ENCODE results near the gene EFNA4. TPM values are rescaled to one million over a fixed set of nuclear protein-coding genes. Genes with fewer than 3 reads are reported as not detected.
A peak's percentile ranks its signal among the peaks of the same experiment; 100 is the strongest.

EFNA4 gene
- total and polyA plus RNA-seq, 9 of the 15 experiments (the other 6 are each of a cell fraction or from before 2014, with no cell fraction given), result 0.68 to 7.4 (median 6.1) TPM

DNA sequence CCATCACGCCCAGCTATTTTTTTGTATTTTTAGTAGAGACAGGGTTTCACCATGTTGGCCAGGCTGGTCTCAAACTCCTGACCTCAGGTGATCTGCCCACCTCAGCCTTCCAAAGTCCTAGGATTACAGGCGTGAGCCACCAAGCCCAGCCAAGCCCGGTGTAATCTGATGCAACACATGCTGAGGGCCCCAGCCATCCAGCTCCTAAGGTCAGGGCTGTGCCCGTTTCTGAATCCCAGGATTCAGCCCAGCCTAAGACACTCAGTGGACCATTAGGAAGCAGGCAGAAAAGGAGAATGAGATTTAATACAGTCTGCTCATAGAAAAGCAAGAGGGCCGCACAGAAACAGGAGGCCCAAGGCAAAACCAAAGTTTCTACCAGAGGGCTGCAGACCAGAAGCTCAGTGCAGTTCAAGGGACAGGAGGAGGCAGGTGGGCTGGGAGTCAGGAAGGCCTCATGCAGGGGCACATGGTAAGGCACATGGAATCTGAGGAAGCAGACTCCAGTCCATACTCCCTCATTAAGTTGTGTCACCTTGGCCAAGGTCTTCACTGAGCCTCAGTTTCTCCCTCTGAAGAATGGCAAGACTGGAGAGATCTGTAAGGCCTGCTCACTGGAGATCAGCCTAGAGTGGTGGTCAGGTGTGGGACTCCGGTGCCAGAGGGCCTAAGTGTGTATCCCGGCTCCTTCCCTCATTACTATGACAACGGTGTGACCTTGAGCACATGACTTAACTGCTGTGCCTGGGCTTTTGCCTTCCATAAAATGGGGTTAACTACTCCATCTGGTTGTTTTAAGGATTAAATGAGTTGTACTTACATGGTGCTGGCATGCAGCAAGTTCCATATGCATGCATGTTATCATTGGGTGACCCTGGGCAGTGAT, 14.8 kb upstream of the EFNA4 start (continued):
- TF ChIP-seq SMAD4 (CRISPR knock-in tag; conservative IDR thresholded peaks at IDR 0.05), result peak; percentile 60; the same call in 1 of the 2 replicates
- no peak for TF ChIP-seq MCM5 (IDR thresholded peaks at IDR 0.05; ENCODE audit: low read depth)
- TF ChIP-seq, protein P1, sequence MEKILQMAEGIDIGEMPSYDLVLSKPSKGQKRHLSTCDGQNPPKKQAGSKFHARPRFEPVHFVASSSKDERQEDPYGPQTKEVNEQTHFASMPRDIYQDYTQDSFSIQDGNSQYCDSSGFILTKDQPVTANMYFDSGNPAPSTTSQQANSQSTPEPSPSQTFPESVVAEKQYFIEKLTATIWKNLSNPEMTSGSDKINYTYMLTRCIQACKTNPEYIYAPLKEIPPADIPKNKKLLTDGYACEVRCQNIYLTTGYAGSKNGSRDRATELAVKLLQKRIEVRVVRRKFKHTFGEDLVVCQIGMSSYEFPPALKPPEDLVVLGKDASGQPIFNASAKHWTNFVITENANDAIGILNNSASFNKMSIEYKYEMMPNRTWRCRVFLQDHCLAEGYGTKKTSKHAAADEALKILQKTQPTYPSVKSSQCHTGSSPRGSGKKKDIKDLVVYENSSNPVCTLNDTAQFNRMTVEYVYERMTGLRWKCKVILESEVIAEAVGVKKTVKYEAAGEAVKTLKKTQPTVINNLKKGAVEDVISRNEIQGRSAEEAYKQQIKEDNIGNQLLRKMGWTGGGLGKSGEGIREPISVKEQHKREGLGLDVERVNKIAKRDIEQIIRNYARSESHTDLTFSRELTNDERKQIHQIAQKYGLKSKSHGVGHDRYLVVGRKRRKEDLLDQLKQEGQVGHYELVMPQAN (IDR thresholded peaks at IDR 0.05; ENCODE audit: borderline replicate concordance), result no peak
- TF ChIP-seq, protein P2, sequence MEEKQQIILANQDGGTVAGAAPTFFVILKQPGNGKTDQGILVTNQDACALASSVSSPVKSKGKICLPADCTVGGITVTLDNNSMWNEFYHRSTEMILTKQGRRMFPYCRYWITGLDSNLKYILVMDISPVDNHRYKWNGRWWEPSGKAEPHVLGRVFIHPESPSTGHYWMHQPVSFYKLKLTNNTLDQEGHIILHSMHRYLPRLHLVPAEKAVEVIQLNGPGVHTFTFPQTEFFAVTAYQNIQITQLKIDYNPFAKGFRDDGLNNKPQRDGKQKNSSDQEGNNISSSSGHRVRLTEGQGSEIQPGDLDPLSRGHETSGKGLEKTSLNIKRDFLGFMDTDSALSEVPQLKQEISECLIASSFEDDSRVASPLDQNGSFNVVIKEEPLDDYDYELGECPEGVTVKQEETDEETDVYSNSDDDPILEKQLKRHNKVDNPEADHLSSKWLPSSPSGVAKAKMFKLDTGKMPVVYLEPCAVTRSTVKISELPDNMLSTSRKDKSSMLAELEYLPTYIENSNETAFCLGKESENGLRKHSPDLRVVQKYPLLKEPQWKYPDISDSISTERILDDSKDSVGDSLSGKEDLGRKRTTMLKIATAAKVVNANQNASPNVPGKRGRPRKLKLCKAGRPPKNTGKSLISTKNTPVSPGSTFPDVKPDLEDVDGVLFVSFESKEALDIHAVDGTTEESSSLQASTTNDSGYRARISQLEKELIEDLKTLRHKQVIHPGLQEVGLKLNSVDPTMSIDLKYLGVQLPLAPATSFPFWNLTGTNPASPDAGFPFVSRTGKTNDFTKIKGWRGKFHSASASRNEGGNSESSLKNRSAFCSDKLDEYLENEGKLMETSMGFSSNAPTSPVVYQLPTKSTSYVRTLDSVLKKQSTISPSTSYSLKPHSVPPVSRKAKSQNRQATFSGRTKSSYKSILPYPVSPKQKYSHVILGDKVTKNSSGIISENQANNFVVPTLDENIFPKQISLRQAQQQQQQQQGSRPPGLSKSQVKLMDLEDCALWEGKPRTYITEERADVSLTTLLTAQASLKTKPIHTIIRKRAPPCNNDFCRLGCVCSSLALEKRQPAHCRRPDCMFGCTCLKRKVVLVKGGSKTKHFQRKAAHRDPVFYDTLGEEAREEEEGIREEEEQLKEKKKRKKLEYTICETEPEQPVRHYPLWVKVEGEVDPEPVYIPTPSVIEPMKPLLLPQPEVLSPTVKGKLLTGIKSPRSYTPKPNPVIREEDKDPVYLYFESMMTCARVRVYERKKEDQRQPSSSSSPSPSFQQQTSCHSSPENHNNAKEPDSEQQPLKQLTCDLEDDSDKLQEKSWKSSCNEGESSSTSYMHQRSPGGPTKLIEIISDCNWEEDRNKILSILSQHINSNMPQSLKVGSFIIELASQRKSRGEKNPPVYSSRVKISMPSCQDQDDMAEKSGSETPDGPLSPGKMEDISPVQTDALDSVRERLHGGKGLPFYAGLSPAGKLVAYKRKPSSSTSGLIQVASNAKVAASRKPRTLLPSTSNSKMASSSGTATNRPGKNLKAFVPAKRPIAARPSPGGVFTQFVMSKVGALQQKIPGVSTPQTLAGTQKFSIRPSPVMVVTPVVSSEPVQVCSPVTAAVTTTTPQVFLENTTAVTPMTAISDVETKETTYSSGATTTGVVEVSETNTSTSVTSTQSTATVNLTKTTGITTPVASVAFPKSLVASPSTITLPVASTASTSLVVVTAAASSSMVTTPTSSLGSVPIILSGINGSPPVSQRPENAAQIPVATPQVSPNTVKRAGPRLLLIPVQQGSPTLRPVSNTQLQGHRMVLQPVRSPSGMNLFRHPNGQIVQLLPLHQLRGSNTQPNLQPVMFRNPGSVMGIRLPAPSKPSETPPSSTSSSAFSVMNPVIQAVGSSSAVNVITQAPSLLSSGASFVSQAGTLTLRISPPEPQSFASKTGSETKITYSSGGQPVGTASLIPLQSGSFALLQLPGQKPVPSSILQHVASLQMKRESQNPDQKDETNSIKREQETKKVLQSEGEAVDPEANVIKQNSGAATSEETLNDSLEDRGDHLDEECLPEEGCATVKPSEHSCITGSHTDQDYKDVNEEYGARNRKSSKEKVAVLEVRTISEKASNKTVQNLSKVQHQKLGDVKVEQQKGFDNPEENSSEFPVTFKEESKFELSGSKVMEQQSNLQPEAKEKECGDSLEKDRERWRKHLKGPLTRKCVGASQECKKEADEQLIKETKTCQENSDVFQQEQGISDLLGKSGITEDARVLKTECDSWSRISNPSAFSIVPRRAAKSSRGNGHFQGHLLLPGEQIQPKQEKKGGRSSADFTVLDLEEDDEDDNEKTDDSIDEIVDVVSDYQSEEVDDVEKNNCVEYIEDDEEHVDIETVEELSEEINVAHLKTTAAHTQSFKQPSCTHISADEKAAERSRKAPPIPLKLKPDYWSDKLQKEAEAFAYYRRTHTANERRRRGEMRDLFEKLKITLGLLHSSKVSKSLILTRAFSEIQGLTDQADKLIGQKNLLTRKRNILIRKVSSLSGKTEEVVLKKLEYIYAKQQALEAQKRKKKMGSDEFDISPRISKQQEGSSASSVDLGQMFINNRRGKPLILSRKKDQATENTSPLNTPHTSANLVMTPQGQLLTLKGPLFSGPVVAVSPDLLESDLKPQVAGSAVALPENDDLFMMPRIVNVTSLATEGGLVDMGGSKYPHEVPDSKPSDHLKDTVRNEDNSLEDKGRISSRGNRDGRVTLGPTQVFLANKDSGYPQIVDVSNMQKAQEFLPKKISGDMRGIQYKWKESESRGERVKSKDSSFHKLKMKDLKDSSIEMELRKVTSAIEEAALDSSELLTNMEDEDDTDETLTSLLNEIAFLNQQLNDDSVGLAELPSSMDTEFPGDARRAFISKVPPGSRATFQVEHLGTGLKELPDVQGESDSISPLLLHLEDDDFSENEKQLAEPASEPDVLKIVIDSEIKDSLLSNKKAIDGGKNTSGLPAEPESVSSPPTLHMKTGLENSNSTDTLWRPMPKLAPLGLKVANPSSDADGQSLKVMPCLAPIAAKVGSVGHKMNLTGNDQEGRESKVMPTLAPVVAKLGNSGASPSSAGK (IDR thresholded peaks at IDR 0.05), result peak; percentile 37; the same call in 1 of the 2 replicates
- TF ChIP-seq GATAD2A (IDR thresholded peaks at IDR 0.05), result no peak
- no peak for TF ChIP-seq POLR3G (IDR thresholded peaks at IDR 0.05; ENCODE audit: extremely low read depth, insufficient read length, insufficient replicate concordance)
- TF ChIP-seq, protein P3, sequence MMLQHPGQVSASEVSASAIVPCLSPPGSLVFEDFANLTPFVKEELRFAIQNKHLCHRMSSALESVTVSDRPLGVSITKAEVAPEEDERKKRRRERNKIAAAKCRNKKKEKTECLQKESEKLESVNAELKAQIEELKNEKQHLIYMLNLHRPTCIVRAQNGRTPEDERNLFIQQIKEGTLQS (IDR thresholded peaks at IDR 0.05), result peak; percentile 33; the same call in 1 of the 2 replicates
- TF ChIP-seq, protein P3 (CRISPR knock-in tag; conservative IDR thresholded peaks at IDR 0.05), result no peak
- TF ChIP-seq ZNF589 (CRISPR knock-in tag; IDR thresholded peaks at IDR 0.05; ENCODE audit: low read depth), result 0 out of 2 replicates have a peak, but pooled peaks have one; percentile 35
- TF ChIP-seq ESRRA (IDR thresholded peaks at IDR 0.05; ENCODE audit: borderline replicate concordance, low read depth), result peak; percentile 55
- TF ChIP-seq SMARCC2 (IDR thresholded peaks at IDR 0.05; ENCODE audit: low read depth), result no peak

Measured in K562 (cell line).